GM12878 (cell line): ENCODE results near the gene GANAB. TPM values are rescaled to one million over a fixed set of nuclear protein-coding genes. Genes with fewer than 3 reads are reported as not detected.
"Not testable (repeated sequence)": the region's sequence is repeated elsewhere in the genome, so short reads cannot be mapped to it uniquely, and the experiment has no call there.

ENCODE experiments used
- ATAC-seq: fragments of 200-7000 bp; cut with Tn5 transposase; 3 replicates; pipeline ENCODE4 v1.9.1; 2020; ENCODE audit warnings: mild to moderate bottlenecking, moderate library complexity
- BruUV-seq: library from RNA; stranded (reverse); fragments of 400-500 nt; replicated peaks from 2 replicates; lab custom pipeline; 2021; lab: Mats Ljungman, UMichigan
- CTCF ChIA-PET: fragments of 300-600 bp; sonication (Branson Sonifier 250); formaldehyde crosslinking; extraction: SDS; loops from one replicate; lab custom pipeline; 2021; ENCODE audit warnings: inconsistent platforms; lab: Yijun Ruan, JAX
- POLR2A ChIA-PET: fragments of 350-600 bp; formaldehyde crosslinking; extraction: SDS; loops from one replicate; lab custom pipeline; 2021; ENCODE audit warnings: inconsistent platforms; lab: Charles Lee
- RAD21 ChIA-PET: fragments of 300-600 bp; sonication (Branson Sonifier 250); formaldehyde crosslinking; loops from one replicate; lab custom pipeline; 2023; ENCODE audit warnings: antibody characterized with exemption; ENCODE audit not compliant: unreplicated experiment; lab: Charles Lee
- SMC1A ChIA-PET: fragments of 300-600 bp; sonication (Branson Sonifier 250); formaldehyde crosslinking; loops from one replicate; lab custom pipeline; 2023; ENCODE audit not compliant: unreplicated experiment, uncharacterized antibody; lab: Charles Lee
- DNase-seq: peaks from one replicate; pipeline ENCODE4 v3.0.0-alpha.2; 2011; ENCODE audit warnings: low read depth, low spot score
- FAIRE-seq: peaks from 3 replicates; lab custom pipeline; 2011; peaks lifted over from hg19 to GRCh38; lab: Jason Lieb, UNC
- H2AFZ ChIP-seq: 2 replicates; pipeline ENCODE4 v1.6.0; 2011; ENCODE audit warnings: low read depth, low read length, control low read depth; ENCODE audit not compliant: control insufficient read depth
- H3K27ac ChIP-seq: 2 replicates; pipeline ENCODE4 v1.5.1; 2011; ENCODE audit warnings: control low read depth; ENCODE audit not compliant: control insufficient read depth, insufficient read depth
- H3K27me3 ChIP-seq, 2 experiments: replicated peaks in 1 of 2; 2 replicates each; pipeline versions ENCODE4 v1.6.0 to v1.6.1; 2011; ENCODE audit warnings: low read length in 1 of 2; ENCODE audit not compliant: control insufficient read depth in 2 of 2, insufficient read depth in 2 of 2
- H3K36me3 ChIP-seq, 2 experiments: 2 replicates each; pipeline ENCODE4 v1.5.1; 2011; ENCODE audit warnings: low read length in 1 of 2; ENCODE audit not compliant: control insufficient read depth in 2 of 2, insufficient read depth in 2 of 2
- H3K4me1 ChIP-seq: 2 replicates; pipeline ENCODE4 v1.6.1; 2011; ENCODE audit warnings: mild to moderate bottlenecking, low read length, moderate library complexity, mixed read lengths; ENCODE audit not compliant: control insufficient read depth, insufficient read depth
- H3K4me2 ChIP-seq: 2 replicates; pipeline ENCODE4 v1.6.0; 2011; ENCODE audit warnings: control low read depth; ENCODE audit not compliant: control insufficient read depth, insufficient read depth
- H3K4me3 ChIP-seq: fragments of 200-600 bp; sonication (generic); 2 replicates; pipeline ENCODE4 v1.5.1; 2016
- H3K79me2 ChIP-seq: 2 replicates; pipeline ENCODE4 v1.6.0; 2011; ENCODE audit warnings: low read length; ENCODE audit not compliant: control insufficient read depth, insufficient read depth
- H3K9ac ChIP-seq: 2 replicates; pipeline ENCODE4 v1.8.0; 2011; ENCODE audit warnings: low read length, control low read depth, mixed read lengths; ENCODE audit not compliant: control insufficient read depth, insufficient read depth
- H3K9me3 ChIP-seq: replicated peaks from 3 replicates; pipeline ENCODE4 v1.5.1; 2011; ENCODE audit warnings: mild to moderate bottlenecking, low read length; ENCODE audit not compliant: control insufficient read depth, insufficient read depth
- H4K20me1 ChIP-seq: 2 replicates; pipeline ENCODE4 v1.6.0; 2011; ENCODE audit not compliant: control insufficient read depth, insufficient read depth
- FOXM1 ChIP-seq: IDR thresholded peaks from 2 replicates; pipeline ENCODE4 v1.6.1; 2012; ENCODE audit warnings: low read depth, mild to moderate bottlenecking, inconsistent platforms, low read length, moderate library complexity
- MLLT1 ChIP-seq: fragments of 450-650 bp; IDR thresholded peaks from 2 replicates; pipeline ENCODE4 v1.6.1; 2016; ENCODE audit warnings: mild to moderate bottlenecking
- NR2C1 ChIP-seq: fragments of 450-650 bp; IDR thresholded peaks from 2 replicates; pipeline ENCODE4 v1.6.1; 2017; ENCODE audit warnings: antibody characterized with exemption, mild to moderate bottlenecking, moderate library complexity
- POLR2A ChIP-seq: IDR thresholded peaks from 2 replicates; pipeline ENCODE4 v1.6.1; 2011; ENCODE audit warnings: low read depth, mild to moderate bottlenecking, low read length
- WGBS: methylation state at CpG from one replicate; pipeline ENCODE4 v1.1.6; 2016; ENCODE audit warnings: low lambda C conversion rate; ENCODE audit not compliant: insufficient replicate concordance, insufficient coverage; ENCODE audit errors: missing lambda C conversion rate; 5-methylcytosine and 5-hydroxymethylcytosine counted together
- in situ Hi-C: fragments of 300-500 bp; cut with MboI; formaldehyde crosslinking; loops from 9 replicates; pipeline ENCODE4 v1.14.3; 2018; ENCODE audit warnings: mixed read lengths
- intact Hi-C: fragments of 100-400 bp; cut with micrococcal nuclease; formaldehyde crosslinking; loops from one replicate; pipeline ENCODE4 v1.14.2; 2022; ENCODE audit not compliant: unreplicated experiment
- polyA plus RNA-seq, 11 experiments: library from polyadenylated mRNA; depleted of rRNA in 4 of 11; unstranded in 6 of 11; stranded (reverse) in 5 of 11; fragments of >200 nt; fragmentation: Nextera tagmentation in 4 of 11; fragmentation: Illumina TruSeq in 1 of 11; extraction: Ambion mirVana in 4 of 11; extraction: Trizol in 1 of 11; gene quantifications; 1 replicate in 1 of 11; 2 replicates in 10 of 11; pipeline versions ENCODE4 v1.2.1 to v1.2.3, GENCODE V29; 2011 to 2016; ENCODE audit warnings: inconsistent platforms in 2 of 11, missing spikeins in 2 of 11, low read depth in 1 of 11
- total RNA-seq, 4 experiments: library from RNA; depleted of rRNA in 3 of 4; stranded (reverse); fragments of >200 nt in 3 of 4; fragmentation: Illumina TruSeq in 1 of 4; extraction: Trizol in 1 of 4; gene quantifications; 2 replicates each; pipeline versions ENCODE4 v1.2.1 to v1.2.3, GENCODE V29; 2013 to 2021

The GANAB gene
- total and polyA plus RNA-seq, 10 of the 15 experiments (the other 5 are each of a cell fraction or from before 2014, with no cell fraction given) = 4.5 to 175 (median 102) TPM

GRCh38 chr11:62677156-62677555 is 30.7 kb upstream of the GANAB start (continued):
- TF ChIP-seq MLLT1 = no peak

GRCh38 chr11:62676698-62677097 is 30.3 kb upstream of the GANAB start:
- Histone ChIP-seq H2AFZ (no peak overlapping the region), H3K4me1 (peaks cover 18% of the 10 kb centered on the region), H3K27me3 (no peaks in the 10 kb centered on the region), H3K9me3 (no peaks in the 10 kb centered on the region), H3K36me3 (peaks cover 0 to 10% of the 10 kb centered on the region in 2 experiments; a peak in 1 of 4 replicates), H3K27ac (no peak overlapping the region), H3K4me3 (no peak overlapping the region), H3K4me2 (no peak overlapping the region; the same call in 1 of the 2 replicates), H4K20me1 (no peaks in the 10 kb centered on the region; the same call in 1 of the 2 replicates), H3K9ac (no peak overlapping the region), H3K79me2 (peaks cover 34% of the 10 kb centered on the region)
- FAIRE-seq (no peak), ATAC-seq (no peak), DNase-seq (no peak)
- intact Hi-C loops = no loop called here
- CTCF ChIA-PET = interaction anchor here (0.9 to 1.9 kb wide), 6 partner anchors 9 to 286 kb away, joined by 3 to 5 read pairs (median 4); partner anchors contain the start of gene TUT1
- in situ Hi-C loops = no loop called here
- TF ChIP-seq FOXM1 (no peak), NR2C1 (no peak), POLR2A (peak; percentile 36; the same call in 1 of the 2 replicates)
- RAD21 ChIA-PET = interaction anchor here (1.1 kb wide), 1 partner anchor 17 kb away, joined by 3 read pairs; no protein-coding TSS in a partner anchor
- SMC1A ChIA-PET = interaction anchor here (0.6 to 1.4 kb wide), 2 partner anchors 10 to 233 kb away, joined by 3 read pairs; no protein-coding TSS in a partner anchor
- 77% methylated on average over 6 of the region's 6 CpGs for WGBS
- POLR2A ChIA-PET = interaction anchor here (1.0 to 16.2 kb wide), 4 partner anchors 11 to 85 kb away, joined by 3 to 295 read pairs (median 44); partner anchors contain the start of genes C11orf98, CSKMT, GANAB and INTS5
- no TSS peak for BruUV-seq

- Histone ChIP-seq H3K79me2 (peaks cover 45% of the 10 kb centered on the region), H3K36me3 (peaks cover 0 to 10% of the 10 kb centered on the region in 2 experiments; a peak in 1 of 4 replicates), H3K4me1 (peaks cover 18% of the 10 kb centered on the region)
- CTCF ChIA-PET = interaction anchor here (0.7 to 1.2 kb wide), 2 partner anchors 10 to 95 kb away, joined by 3 to 6 read pairs; partner anchors contain the start of genes C11orf98 and CSKMT
- in situ Hi-C loops, H3K27me3 ChIP-seq, H2AFZ ChIP-seq, H3K4me2 ChIP-seq, H3K9me3 ChIP-seq, FAIRE-seq, H3K4me3 ChIP-seq, intact Hi-C loops, H4K20me1 ChIP-seq, H3K9ac ChIP-seq, DNase-seq, H3K27ac ChIP-seq, ATAC-seq, BruUV-seq: not testable (repeated sequence)
- SMC1A ChIA-PET = interaction anchor here (0.9 kb wide), 1 partner anchor 18 kb away, joined by 3 read pairs; no protein-coding TSS in a partner anchor
- WGBS = 96% methylated on average over 10 of the region's 10 CpGs
- RAD21 ChIA-PET = interaction anchor here (0.7 kb wide), 1 partner anchor 8 kb away, joined by 3 read pairs; no protein-coding TSS in a partner anchor
- POLR2A ChIA-PET = interaction anchor here (0.6 to 16.2 kb wide), 8 partner anchors 10 to 834 kb away, joined by 3 to 295 read pairs (median 5); partner anchors contain the start of genes C11orf98, CSKMT, GANAB and INTS5
Observed at GRCh38 chr11:62675415-62675814, 29.0 kb upstream of the GANAB start.
